HG03520 (cell line): ENCODE data around the gene ZNF71.
"Not testable (repeated sequence)": the region's sequence is repeated elsewhere in the genome, so short reads cannot be mapped to it uniquely, and the experiment has no call there.

Experiments
- ATAC-seq: cut with Tn5 transposase; IDR thresholded peaks from one replicate; pipeline ENCODE4 v1.9.1; 2021; ENCODE audit warnings: mild to moderate bottlenecking, moderate library complexity; ENCODE audit not compliant: unreplicated experiment

The ZNF71 gene

DNA sequence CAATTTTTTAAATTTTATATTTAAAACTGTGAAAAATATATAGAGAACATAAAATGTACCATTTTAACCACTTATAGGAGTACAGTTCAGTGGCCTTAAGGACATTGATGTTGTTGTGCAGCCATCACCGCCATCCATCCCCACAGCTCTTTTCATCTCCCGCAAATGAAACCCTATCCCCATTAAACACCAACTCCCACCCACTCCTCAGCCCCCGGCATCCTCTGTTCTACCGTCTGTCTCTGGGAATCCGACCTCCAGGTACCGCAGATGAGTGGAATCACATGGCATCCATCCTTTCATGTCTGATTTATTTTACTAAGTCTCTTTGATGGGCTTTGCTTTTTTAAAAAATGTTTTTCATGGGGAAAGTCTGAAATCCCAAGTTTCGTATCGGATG, 24.0 kb downstream of the ZNF71 start:
- ATAC-seq, result no peak

DNA sequence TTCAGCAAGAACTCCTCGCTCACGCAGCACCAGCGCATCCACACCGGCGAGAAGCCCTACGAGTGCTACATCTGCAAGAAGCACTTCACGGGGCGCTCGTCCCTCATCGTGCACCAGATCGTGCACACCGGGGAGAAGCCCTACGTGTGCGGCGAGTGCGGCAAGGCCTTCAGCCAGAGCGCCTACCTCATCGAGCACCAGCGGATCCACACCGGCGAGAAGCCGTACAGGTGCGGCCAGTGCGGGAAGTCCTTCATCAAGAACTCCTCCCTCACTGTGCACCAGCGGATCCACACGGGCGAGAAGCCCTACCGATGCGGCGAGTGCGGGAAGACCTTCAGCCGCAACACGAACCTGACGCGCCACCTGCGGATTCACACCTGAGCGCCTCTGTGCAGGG, 27.3 kb downstream of the ZNF71 start:
- no peak for ATAC-seq

DNA sequence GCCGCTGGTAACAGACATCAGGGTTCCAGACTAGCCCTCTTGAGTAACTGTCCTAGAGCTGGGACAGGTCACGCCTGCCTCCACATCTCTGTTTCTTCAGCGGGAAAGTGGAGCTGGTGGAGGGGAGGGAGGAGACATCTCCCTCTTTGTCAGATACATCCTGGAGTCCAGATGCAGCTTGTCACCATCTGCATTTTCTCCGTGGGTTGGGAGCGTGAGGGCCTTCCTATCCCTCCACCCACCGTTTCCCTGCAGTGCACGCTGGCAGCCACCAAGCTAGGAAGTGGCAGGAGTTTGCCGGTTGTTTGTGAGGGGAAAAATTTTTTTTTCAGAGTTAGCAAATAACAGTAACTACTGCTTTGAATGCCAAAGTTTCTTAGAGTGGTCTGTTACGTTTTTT, 27.9 kb downstream of the ZNF71 start:
- ATAC-seq, result no peak

DNA sequence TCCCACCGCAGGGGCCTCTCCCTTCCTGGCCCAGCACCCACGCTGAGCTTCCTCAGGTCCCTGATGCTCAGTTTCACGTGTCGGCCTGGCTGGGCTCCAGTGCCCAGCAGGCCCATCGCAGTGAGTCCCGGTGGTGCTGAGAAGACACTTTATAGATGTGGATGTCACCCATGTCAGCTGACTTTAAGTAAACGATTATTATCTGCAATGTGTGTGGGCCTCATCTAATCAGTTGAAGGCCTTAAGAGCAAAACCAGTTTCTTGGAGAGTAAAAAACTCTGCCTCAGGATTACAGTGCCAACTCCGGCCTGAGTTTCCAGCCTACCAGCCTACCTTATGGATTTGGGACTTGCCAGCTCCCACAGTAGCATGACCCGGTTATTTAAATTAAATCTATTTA, 30.6 kb downstream of the ZNF71 start:
- ATAC-seq, result no peak

DNA sequence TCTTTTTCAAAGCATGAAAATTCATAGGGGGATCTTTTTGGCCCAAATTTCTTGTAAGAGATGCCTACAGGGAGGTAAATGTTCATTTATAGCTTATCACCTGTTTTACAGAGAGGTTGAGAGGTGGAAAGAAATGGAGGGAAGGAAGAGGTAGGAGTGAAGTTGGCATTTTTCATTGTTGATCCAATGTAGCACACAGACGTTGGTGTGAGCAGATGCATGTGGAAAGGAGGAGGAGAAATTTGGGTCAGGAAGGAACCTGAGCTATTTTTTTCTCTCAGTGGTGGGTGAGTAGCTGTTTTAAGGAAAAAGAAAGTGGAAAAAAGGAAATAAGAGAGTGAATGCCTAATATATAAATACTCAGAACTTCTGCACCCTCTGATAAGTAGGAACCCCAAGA, 37.9 kb downstream of the ZNF71 start:
- no peak for ATAC-seq

DNA sequence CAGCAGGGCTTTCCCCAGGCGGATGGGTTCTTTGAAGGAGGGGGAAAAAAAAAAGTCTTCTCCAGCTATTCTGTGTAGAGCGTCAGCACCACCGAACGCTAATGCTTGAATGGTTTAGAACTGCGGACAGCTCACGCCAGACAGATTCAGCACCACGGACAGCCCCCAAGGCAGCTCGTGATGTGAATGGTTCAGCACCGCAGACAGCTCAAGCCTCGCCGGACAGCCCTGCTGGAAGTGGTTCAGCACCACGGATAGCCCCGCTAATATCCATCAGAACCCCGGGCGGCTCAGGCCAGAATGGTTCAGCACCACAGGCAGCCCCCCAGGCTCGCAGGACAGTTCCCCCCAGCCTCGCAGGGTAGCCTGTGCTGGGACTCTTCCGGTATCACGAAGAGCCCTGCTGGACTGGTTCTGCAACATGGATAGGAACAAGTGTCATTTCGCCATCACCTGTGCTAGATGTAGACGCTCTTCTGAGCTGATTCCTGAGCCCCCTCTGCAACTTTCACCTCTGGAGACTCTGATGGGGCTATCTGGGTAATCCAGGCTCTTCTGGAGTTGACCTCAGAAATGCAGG, 43.0 kb downstream of the ZNF71 start:
- no peak for ATAC-seq

DNA sequence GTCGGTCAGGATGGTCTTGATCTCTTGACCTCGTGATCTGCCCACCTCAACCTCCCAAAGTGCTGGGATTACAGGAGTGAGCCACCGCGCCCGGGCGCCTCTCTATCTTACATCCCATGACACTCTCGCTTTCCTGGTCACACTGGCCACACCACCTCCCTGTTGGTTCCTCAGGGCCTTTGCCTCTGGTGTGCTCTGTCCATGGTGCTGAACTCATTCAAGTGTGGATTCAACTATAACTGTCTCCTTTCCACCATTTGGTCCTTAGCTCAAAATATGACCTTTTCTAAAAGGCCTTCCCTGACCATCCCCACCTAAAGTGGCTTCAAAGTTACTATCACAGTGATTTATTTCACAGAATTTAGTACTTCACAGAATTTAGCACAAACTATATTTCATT, 44.1 kb downstream of the ZNF71 start:
- ATAC-seq, result no peak

DNA sequence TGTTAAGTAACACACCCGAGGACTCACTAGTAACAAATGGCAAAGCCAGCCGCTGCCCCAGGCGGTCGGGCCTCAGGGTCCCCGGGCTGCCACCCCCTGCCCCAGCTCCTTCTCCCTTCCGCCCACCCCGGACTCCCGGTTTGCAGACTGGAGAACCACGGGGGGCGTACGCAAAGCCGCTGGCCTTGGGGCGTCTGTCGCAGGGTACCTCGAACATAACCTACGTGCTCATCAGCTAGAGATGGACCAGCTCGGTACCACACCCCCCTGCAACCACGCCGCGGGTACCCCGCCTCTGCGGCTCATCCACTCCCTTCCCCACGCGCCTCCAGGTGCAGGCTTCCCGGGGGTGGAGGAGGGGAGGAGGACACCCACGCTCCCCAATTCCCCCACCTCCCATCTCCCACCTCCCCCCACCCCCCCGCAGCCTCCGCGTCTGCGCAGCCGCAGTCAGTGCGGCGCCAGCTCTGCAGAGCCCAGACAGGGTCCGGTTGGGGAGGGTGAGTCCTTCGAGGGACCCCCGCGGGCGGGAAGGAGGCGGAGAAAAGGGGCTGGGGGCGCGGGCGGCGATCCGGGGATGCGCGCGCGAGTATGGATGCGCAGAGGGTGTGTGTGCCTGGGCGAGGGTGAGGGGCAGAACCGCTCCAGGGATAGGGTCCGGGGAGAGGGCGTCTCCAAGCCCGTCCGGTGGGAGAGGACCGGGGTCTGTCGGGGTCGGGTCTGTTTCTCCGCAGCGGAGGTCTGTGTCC, 47.8 kb downstream of the ZNF71 start, which contains the start of gene SMIM17:
TSS of gene SMIM17 (plus strand) at position 449 of the 749 bp plus-strand sequence. CDS start 2,509 bp downstream, outside the sequence.
- ATAC-seq, result no peak

DNA sequence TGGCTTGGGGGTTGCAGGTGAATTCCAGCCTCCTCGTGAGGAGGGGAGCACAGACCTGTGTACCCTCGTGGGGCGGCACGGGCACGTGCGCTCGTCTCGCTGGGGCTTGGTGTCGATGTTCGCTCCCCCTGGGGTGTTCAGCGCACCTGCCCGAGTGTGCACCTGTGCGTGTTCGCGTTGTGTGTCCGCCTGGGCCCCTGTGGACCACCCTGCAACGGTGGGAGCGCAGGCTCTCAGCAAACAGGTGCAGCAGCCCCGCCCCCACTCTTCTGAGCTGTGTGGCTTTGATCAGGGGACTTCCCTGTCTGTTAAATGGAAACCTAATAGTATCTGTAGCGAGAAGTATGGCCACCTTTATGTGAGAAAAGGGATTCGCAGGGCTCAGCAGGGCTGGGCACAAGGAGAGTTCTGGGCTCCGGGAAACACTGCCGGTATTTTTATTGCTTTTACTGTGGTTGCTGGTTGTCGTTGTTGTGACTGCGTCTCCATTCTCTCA, 48.4 kb downstream of the ZNF71 start:
- ATAC-seq, result no peak

DNA sequence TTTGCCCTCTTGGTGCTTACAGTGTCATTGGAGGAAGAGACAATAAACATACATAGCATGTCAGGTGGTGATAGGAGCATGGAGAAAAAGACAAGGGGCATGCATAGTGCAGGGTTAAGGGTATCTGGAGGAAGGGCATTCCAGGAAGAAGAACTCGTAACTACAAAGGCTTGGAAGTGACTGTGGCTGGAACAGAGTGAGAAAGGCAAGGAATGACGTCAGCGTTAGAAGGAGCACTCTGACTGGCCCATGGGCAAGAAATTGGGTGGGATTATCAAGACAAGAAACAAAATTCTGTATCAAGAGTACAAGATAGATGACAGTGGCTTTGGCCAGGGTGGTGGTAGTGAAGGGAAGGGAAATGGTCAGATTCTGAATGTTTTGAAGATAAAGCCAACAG, 59.0 kb downstream of the ZNF71 start:
- ATAC-seq, result no peak

DNA sequence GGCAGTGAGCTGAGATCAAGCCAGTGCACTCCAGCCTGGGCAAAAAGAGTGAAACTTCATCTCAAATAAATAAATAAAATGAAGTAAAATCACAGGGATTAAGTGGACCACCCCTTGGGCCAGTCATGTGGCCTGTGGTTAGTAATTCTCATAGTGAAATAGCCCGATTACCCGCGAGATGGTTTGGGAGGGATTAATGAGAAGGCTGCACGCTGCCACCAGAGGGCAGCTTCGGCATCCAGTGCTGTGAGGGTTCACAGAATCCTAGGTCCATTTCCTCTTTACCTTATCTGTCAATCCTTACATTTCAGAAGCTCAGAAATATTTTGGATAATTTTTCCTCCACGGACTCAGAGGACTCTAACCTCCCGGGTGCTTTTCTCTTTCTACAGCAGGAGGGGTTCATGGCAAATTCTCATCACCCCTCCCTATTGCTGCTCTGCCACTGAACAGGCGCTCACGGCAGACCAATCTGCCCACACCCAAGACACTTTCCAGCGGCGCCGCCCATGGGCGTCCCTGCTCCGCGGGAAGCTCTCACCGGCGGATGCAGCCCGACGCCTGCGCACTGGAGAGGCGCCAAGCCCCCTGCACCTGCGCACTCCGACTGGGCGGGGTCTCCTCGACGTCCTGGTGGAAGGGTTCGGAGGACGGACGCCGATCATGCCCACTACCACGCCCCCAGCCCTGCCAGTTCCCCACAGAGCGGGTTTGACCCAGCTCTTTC, 65.4 kb downstream of the ZNF71 start:
- ATAC-seq, result no peak

DNA sequence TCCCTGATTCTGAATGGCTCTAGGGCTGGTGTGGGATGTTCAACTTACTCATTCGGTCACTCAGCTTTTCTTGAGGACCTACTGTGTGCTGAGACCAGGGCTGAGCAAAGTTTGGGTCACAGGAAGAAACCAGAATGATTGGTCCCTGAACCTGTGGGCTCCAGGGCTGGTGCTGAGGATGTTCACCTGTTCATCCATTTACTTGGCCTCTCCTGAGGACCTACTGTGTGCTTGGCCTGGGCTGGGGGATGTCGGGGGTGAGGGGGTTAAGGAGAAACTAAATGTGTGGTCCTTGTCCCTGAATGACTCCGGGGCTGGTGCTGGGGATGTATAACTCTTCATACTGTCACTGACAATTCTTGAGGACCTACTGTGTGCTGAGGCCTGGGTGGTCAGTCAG, 66.1 kb downstream of the ZNF71 start:
- ATAC-seq, result no peak

DNA sequence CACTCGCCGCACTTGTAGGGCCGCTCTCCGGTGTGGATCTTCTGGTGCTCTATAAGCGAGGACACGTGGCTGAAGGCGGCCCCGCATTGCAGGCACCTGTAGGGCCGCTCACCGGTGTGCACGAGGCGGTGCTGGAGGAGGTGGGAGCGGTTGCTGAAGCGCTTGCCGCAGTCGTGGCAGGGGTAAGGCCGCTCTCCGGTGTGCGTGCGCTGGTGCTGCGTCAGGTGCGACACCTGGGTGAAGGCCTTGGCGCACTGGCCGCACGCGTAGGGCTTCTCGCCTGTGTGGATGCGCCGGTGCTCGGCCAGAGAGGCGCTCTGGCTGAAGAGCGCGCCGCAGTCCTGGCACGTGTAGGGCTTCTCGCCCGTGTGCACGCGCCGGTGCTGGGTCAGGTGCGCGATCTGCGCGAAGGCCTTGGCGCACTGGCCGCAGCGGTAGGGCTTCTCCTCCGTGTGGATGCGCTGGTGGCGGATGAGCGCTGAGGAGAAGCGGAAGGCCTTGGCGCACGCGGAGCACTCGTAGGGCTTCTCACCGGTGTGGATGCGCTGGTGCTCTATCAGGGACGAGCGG, 68.9 kb downstream of the ZNF71 start:
- ATAC-seq, result no peak

DNA sequence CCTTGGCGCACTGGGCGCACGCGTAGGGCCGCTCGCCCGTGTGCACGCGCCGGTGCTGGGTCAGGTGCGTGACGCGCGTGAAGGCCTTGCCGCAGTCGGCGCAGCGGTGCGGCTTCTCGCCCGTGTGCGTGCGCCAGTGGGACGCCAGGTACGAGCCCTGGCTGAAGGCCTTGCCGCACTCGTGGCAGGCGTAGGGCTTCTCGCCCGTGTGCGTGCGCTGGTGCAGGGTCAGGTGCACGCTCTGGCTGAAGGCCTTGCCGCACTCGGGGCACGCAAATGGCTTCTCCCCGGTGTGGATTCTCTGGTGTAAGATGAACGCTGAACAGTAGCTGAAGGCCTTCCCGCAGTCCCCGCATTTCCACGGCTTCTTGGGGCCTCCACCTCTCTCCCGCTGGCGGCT, 69.4 kb downstream of the ZNF71 start:
- no peak for ATAC-seq

DNA sequence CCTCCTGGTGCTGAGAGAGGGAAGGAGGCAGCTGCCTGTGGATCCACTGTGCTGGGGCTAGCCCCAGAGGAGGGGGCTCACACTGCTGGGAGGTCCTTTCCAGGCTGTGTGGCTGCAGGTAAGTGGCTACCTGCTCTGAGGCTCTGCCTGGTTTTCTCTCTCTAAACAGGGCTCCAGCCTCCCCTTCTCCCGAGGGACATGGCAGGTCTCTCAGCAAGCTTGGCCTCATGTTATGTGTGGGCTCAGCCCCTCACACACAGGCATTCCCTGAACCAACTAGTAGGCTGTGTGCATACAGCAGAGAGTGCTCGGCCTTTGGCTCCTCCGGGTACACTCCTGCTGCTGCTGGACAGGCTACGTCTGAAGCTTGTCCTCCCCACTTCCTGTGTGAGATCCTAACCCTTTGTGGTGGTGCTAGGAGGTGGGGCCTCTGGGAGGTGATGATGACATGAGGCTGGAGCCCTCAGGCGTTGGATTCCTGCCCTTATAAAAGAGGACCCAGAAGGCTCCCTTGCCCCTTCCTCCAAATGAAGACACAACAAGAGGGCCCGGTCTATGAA, 72.3 kb downstream of the ZNF71 start:
- ATAC-seq, result no peak

DNA sequence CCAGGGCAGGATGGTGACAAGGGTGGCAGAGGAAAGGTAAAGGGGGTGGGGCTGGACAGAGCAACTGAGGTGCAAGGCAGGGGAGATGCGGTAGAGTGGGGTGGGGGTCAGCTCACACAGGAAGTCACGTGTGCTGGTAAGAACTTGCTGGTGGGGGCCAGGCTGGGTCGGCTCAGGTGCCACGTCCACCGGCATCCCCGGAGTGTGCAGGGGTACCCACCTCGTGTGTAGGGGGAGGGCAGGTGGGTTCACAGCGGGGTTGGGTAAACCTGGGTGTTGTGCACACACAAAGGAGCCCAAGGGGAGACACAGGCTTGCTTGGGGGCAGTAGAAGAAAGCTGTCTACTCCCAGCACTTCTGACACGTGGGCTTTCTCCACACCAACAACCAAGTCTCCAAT, 73.6 kb downstream of the ZNF71 start:
- no peak for ATAC-seq

DNA sequence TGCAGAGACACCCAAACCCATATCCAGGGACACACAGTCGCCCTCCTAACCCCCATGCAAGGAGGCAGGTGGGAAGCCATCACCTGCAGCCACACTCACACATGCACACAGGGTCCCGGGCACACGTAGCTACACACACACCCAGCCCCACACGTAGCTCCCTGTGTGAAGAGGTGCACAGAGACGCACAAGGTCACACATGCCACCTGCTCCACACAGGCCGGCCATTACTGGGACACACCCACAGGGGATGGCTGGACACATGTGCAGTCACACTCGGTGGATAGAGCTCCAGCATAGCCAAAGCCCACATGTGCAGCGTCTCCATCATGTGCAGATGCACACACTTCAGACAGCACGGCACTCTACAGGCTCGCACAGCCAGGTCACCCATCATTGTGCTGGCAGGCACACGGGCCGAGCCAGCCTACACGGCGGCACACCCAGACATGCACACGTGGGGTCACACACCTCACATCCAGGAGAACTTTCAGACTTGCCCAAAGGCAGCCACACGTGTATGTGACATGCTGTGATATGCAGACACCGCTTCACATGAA, 75.4 kb downstream of the ZNF71 start:
- no peak for ATAC-seq

DNA sequence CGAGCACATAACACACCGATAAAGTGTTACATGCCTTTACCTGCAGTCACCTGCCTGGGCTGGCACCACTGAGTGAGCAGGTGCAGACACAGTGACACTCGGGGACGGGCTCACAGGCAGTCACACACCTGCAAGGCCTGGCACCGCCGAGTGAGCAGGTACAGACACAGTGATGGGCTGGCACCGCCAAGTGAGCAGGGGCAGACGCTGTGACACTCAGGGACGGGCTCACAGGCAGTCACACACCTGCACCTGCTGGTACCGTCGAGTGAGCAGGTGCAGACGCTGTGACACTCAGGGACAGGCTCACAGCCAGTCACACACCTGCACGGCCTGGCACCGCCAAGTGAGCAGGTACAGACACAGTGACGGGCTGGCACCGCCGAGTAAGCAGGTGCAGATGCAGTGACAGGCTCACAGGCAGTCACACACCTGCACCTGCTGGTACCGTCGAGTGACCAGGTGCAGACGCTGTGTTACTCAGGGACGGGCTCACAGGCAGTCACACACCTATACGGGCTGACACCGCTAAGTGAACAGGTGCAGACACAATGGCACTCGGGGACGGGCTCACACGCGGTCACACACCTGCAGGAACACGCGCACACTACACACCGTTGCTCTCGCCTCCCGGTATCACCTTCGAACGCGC, 76.0 kb downstream of the ZNF71 start:
- no peak for ATAC-seq

DNA sequence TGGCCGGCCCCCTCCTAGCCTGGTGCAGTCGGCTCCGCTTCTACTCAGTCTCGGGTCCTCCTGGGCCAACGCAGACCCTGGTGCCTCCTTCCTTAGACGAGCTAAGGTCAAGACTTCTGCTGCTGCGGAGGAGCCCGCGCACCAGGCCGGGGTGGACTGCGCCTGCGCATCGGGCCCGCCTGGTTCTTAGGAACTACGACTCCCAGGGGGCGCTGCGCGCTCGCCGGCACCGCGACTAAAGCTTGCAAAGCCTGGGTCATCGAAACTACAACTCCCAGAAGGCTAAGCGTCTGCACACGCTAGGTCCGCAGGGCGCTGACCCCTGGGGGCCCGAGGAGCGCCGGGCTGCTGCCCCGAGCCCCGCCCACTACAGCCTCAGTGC, 76.5 kb downstream of the ZNF71 start, which contains the start of gene ZNF835:
TSS of gene ZNF835 (minus strand) at position 145 of the 382 bp plus-strand sequence. CDS start 6,559 bp downstream, outside the sequence.
- ATAC-seq, result no peak

DNA sequence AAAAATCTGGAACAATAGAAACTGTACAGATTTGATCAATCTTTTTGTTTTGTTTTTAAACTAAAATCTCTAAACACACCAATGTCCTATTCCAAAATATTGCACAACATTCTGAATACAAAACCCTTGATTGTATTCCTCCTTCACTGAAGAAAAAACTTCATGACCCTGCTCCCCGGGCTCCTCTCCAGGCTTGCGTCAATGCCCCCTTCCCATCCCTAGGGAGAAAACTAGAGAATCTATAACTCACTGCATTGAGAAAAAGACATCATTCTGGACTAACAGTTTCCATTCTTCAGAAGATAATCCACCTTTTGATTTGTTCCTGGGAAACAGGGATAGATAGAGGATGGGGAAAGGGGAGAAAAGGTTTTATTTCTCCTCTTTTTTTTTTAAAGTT, 77.5 kb downstream of the ZNF71 start:
- not testable (repeated sequence) for ATAC-seq
